HG03025 (cell line): ENCODE data around the gene DYRK3.
A peak's percentile ranks its signal among the peaks of the same experiment; 100 is the strongest.
"Not testable (repeated sequence)": the region's sequence is repeated elsewhere in the genome, so short reads cannot be mapped to it uniquely, and the experiment has no call there.

Source experiments
- ATAC-seq: cut with Tn5 transposase; IDR thresholded peaks from one replicate; pipeline ENCODE4 v1.9.1; 2021; ENCODE audit warnings: mild to moderate bottlenecking, moderate library complexity; ENCODE audit not compliant: unreplicated experiment, low FRiP score

Gene DYRK3

GRCh38 chr1:206635080-206635977 lies at the start of gene DYRK3:
Gene DYRK3, plus strand, starts transcription at chr1:206635536. Its CDS starts 168 bp downstream, at chr1:206635704.
- peak; percentile 87 for ATAC-seq

- ATAC-seq: no peak
These were observed 48.6 kb upstream of the DYRK3 start for GRCh38 chr1:206586501-206587445.

GRCh38 chr1:206587904-206588303 lies 47.4 kb upstream of the DYRK3 start:
- no peak for ATAC-seq

- no peak for ATAC-seq
These were observed 46.8 kb upstream of the DYRK3 start for GRCh38 chr1:206588492-206588891.

GRCh38 chr1:206589206-206589605 lies 46.1 kb upstream of the DYRK3 start:
- ATAC-seq: no peak

- ATAC-seq: no peak
These were observed 45.1 kb upstream of the DYRK3 start for GRCh38 chr1:206590025-206590758.

GRCh38 chr1:206591226-206591625 lies 44.1 kb upstream of the DYRK3 start:
- ATAC-seq: no peak

- ATAC-seq: no peak
These were observed 43.6 kb upstream of the DYRK3 start for GRCh38 chr1:206591696-206592095.

GRCh38 chr1:206593351-206593925 lies 41.9 kb upstream of the DYRK3 start:
- no peak for ATAC-seq

- no peak for ATAC-seq
These were observed 39.6 kb upstream of the DYRK3 start for GRCh38 chr1:206595581-206596318.

- ATAC-seq: no peak
These were observed 39.0 kb upstream of the DYRK3 start for GRCh38 chr1:206596319-206596666.

- ATAC-seq: no peak
These were observed 34.8 kb upstream of the DYRK3 start for GRCh38 chr1:206600527-206600926.

GRCh38 chr1:206604861-206605260 lies 30.5 kb upstream of the DYRK3 start:
- no peak for ATAC-seq

- no peak for ATAC-seq
These were observed 28.5 kb upstream of the DYRK3 start for GRCh38 chr1:206606867-206607266.

GRCh38 chr1:206608108-206608698 lies 27.1 kb upstream of the DYRK3 start:
- ATAC-seq: no peak

GRCh38 chr1:206609229-206609991 lies 25.9 kb upstream of the DYRK3 start:
- no peak for ATAC-seq

- peak; percentile 79 for ATAC-seq
These were observed 23.0 kb upstream of the DYRK3 start, which contains the start of gene EIF2D for GRCh38 chr1:206612129-206612876. Gene EIF2D, minus strand, starts transcription at chr1:206612465. Its CDS starts 123 bp downstream, at chr1:206612342.

GRCh38 chr1:206626396-206626795 lies 8.9 kb upstream of the DYRK3 start:
- ATAC-seq: not testable (repeated sequence)
